Upper lobe of right lung (tissue), 1 donor: ENCODE results near the gene AFMID. TPM values are rescaled to one million over a fixed set of nuclear protein-coding genes. Genes with fewer than 3 reads are reported as not detected.
"Not testable (repeated sequence)": the region's sequence is repeated elsewhere in the genome, so short reads cannot be mapped to it uniquely, and the experiment has no call there.

Source experiments
- ATAC-seq: fragments of 200-7000 bp; cut with Tn5 transposase; one replicate; pipeline ENCODE4 v1.9.1; 2020; ENCODE audit warnings: mild to moderate bottlenecking, moderate library complexity
- DNase-seq: peaks from one replicate; pipeline ENCODE4 v3.0.0-alpha.2; 2020
- H3K27ac ChIP-seq: fragments of 200-600 bp; one replicate; pipeline ENCODE4 v1.8.0; 2022
- H3K27me3 ChIP-seq: fragments of 200-600 bp; one replicate; pipeline ENCODE4 v1.8.0; 2022; ENCODE audit warnings: mild to moderate bottlenecking
- H3K36me3 ChIP-seq: fragments of 200-600 bp; one replicate; pipeline ENCODE4 v1.8.0; 2022
- H3K4me1 ChIP-seq: fragments of 200-600 bp; one replicate; pipeline ENCODE4 v1.8.0; 2022
- H3K4me3 ChIP-seq: fragments of 200-600 bp; one replicate; pipeline ENCODE4 v1.8.0; 2022; ENCODE audit warnings: mild to moderate bottlenecking
- H3K9me3 ChIP-seq: fragments of 200-600 bp; one replicate; pipeline ENCODE4 v1.8.0; 2022
- CTCF ChIP-seq: fragments of 200-600 bp; IDR thresholded peaks from one replicate; pipeline ENCODE4 v1.8.0; 2022; ENCODE audit warnings: antibody characterized with exemption
- intact Hi-C: fragments of 100-400 bp; cut with DNase I; formaldehyde crosslinking; loops from one replicate; pipeline ENCODE4 v1.11.0; 2022
- total RNA-seq: library from RNA; stranded (reverse); fragmentation: NEBNext Ultra II Directional; extraction: Animal tissue kit (Norgen Biotek cat#: 25700); gene quantifications from one replicate; pipeline ENCODE4 v1.2.1, GENCODE V29; 2021
- donor health status: DM: no; HTN: yes; CAD: no; lungs with severe emphysema.

AFMID gene
- total RNA-seq, 1 donor from 2014 or later, result 32.5 TPM

- no peaks in the 10 kb centered on the region for H3K27me3 ChIP-seq
- ATAC-seq (no peak), DNase-seq (no peak)
- H3K4me1 ChIP-seq, result peaks cover 23% of the 10 kb centered on the region
- no peak overlapping the region for H3K4me3 ChIP-seq
- H3K36me3 ChIP-seq, result peaks cover 9% of the 10 kb centered on the region
- TF ChIP-seq CTCF, result no peak
- intact Hi-C loops, result no loop called here
- no peaks in the 10 kb centered on the region for H3K9me3 ChIP-seq
- H3K27ac ChIP-seq, result no peak overlapping the region
Measured at GRCh38 chr17:78166416-78166815, 20.7 kb upstream of the AFMID start.

GRCh38 chr17:78168242-78168902 is 18.8 kb upstream of the AFMID start, which contains the start of gene SYNGR2:
TSS of gene SYNGR2 (plus strand) at chr17:78168581. CDS start at chr17:78168617, 36 bp downstream.
- Histone ChIP-seq H3K4me3 (peak within 1 kb of the TSS; percentile 85), H3K4me1 (peaks cover 43% of the 10 kb centered on the region), H3K36me3 (peaks cover 26% of the 10 kb centered on the region), H3K27ac (peak within 1 kb of the TSS; percentile 84), H3K9me3 (no peaks in the 10 kb centered on the region), H3K27me3 (no peaks in the 10 kb centered on the region)
- TF ChIP-seq CTCF, result no peak
- intact Hi-C loops, result no loop called here
- DNase-seq (peak; percentile 95), ATAC-seq (peak; percentile 88)

- peak overlapping the region; percentile 85 for H3K4me3 ChIP-seq
- peaks cover 26% of the 10 kb centered on the region for H3K36me3 ChIP-seq
- ATAC-seq (peak; percentile 51), DNase-seq (peak; percentile 86)
- no peak for TF ChIP-seq CTCF
- H3K9me3 ChIP-seq, result no peaks in the 10 kb centered on the region
- H3K4me1 ChIP-seq, result peaks cover 51% of the 10 kb centered on the region
- intact Hi-C loops, result no loop called here
- H3K27me3 ChIP-seq, result no peaks in the 10 kb centered on the region
- H3K27ac ChIP-seq, result peak overlapping the region; percentile 84
Measured at GRCh38 chr17:78168903-78169793, 18.0 kb upstream of the AFMID start.

GRCh38 chr17:78170692-78171590 is 16.2 kb upstream of the AFMID start:
- H3K4me1 ChIP-seq, result peaks cover 68% of the 10 kb centered on the region
- DNase-seq (no peak), ATAC-seq (no peak)
- TF ChIP-seq CTCF, result no peak
- no peaks in the 10 kb centered on the region for H3K27me3 ChIP-seq
- intact Hi-C loops, result loop anchor here (10.0 kb wide), 1 partner anchor 56 kb away; no protein-coding TSS in a partner anchor
- H3K9me3 ChIP-seq, result no peaks in the 10 kb centered on the region
- H3K4me3 ChIP-seq, result no peak overlapping the region
- no peak overlapping the region for H3K27ac ChIP-seq
- peaks cover 26% of the 10 kb centered on the region for H3K36me3 ChIP-seq

GRCh38 chr17:78171591-78172248 is 15.4 kb upstream of the AFMID start:
- H3K36me3 ChIP-seq, result peaks cover 26% of the 10 kb centered on the region
- not testable (repeated sequence) for DNase-seq, ATAC-seq, H3K9me3 ChIP-seq, H3K27me3 ChIP-seq
- H3K27ac ChIP-seq, result peak overlapping the region; percentile 87
- H3K4me1 ChIP-seq, result peaks cover 76% of the 10 kb centered on the region
- H3K4me3 ChIP-seq, result peak overlapping the region; percentile 19
- intact Hi-C loops, result loop anchor here (10.0 kb wide), 1 partner anchor 57 kb away; no protein-coding TSS in a partner anchor
